GM21360 (cell line): ENCODE measurements around the gene MACROD2.
"Not testable (repeated sequence)": the region's sequence is repeated elsewhere in the genome, so short reads cannot be mapped to it uniquely, and the experiment has no call there.

Experiments
- ATAC-seq: cut with Tn5 transposase; IDR thresholded peaks from one replicate; pipeline ENCODE4 v1.9.1; 2021; ENCODE audit warnings: mild to moderate bottlenecking, moderate library complexity; ENCODE audit not compliant: unreplicated experiment

Gene MACROD2

GRCh38 chr20:16003310-16003709 lies 2008.0 kb downstream of the MACROD2 start:
- no peak for ATAC-seq

GRCh38 chr20:16004108-16004854 lies 2009.0 kb downstream of the MACROD2 start:
- no peak for ATAC-seq

- no peak for ATAC-seq
Measured at GRCh38 chr20:16005021-16005914, 2010.0 kb downstream of the MACROD2 start.

DNA sequence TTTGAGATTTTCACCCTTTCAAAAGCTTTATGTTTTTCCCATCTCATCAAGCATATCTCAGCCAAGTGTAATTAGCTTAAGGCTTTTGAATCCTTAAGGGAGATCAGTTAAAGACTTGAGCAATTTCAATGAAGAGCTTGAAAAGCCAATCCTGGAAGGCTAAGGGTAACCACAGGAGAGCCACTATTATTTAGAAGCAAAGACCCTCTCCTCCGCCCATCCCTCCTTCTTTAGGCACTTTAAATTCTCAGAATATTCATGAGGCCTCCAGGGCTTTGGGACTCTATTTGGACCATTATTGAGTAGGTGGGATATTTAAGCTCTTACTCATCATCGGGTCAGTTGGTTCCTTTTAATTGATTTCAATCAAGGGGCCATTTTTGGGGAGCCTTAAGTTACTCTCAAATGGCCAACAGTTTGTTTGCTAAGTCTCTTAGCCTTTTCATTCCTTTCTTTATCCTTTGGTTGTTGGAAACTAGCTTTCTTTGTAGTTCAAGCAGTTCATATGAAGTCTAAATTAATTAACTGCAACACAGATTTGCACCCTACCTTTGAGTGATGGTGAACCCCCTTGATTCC lies 2010.7 kb downstream of the MACROD2 start:
- no peak for ATAC-seq

GRCh38 chr20:16007164-16007563 lies 2011.8 kb downstream of the MACROD2 start:
- peak; percentile 94 for ATAC-seq

- ATAC-seq, result no peak
Measured at GRCh38 chr20:16007962-16008361, 2012.6 kb downstream of the MACROD2 start.

GRCh38 chr20:16011056-16011455 lies 2015.7 kb downstream of the MACROD2 start:
- no peak for ATAC-seq

DNA sequence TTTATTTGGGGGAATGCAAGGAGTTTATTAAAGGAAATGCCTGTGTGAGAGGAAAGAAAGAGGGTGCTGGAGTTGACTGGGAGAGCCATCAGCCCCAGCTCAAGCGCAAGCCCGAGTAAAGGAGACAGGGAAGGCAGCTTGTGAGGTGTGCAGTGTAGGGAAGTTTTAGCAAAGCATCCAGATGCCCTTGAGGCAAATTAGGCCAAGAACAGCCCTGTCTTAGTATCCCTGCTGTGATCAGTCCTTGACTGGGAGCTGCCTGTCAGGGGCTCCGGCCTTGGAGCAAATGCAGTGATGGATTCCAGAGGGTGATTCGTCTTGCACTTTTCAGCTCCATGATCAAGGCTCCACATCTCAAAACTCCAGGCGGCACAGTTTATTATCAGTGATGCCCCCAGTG lies 2016.2 kb downstream of the MACROD2 start:
- ATAC-seq, result no peak

DNA sequence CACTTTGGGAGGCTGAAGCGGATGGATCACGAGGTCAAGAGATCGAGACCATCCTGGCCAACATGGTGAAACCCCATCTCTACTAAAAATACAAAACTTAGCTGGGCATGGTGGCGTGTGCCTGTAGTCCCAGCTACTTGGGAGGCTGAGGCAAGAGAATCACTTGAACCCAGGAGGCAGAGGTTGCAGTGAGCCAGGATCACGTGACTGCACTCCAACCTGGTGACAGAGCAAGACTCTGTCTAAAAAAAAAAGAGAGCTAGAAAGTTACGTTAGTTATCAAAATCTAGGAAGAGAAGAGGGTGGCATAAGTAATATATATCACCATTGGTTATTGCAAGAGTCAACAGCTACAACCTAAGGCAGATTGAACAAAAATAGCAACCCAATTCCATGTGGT lies 2017.6 kb downstream of the MACROD2 start:
- ATAC-seq, result not testable (repeated sequence)

- ATAC-seq, result no peak
Measured at GRCh38 chr20:16013631-16014030, 2018.3 kb downstream of the MACROD2 start.

- ATAC-seq, result no peak
Measured at GRCh38 chr20:16014436-16014835, 2019.1 kb downstream of the MACROD2 start.

DNA sequence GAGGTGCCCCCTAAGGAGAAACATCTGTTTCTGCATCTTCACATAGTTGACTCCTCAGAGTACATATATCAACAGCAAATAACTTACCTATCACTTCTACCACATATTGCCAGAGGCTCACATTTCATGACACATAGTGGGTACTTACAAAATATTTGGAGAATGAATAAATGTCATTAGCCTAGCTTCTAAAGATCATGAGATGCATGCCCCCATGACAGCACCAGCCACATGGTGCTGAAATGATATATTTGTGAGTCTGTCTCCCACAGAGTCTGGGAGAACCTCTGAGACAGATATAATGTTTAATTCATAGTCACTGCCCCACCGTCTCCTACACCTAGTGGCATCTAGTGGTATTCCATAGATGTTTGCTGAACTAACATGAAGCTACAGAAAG lies 2022.3 kb downstream of the MACROD2 start:
- ATAC-seq, result no peak

GRCh38 chr20:16018881-16019280 lies 2023.6 kb downstream of the MACROD2 start:
- no peak for ATAC-seq

DNA sequence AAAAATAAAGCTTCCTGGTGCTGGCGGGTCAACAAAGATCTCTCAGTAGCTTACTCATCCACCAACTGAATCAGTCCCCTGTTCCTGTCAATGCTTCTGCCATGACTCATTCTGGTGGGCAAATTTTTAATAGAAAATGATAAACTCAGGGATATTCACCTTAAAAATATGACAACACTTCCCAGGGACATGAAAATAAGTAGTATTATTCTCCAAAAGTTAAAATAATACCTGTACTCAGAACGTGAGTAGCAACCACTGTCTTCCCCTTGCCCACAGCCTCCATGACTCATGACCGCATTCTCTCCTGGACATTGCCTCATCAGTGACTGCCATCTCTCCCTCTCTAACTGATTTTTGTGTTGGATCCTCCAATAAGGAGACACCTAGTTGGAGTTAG lies 2025.7 kb downstream of the MACROD2 start:
- ATAC-seq, result no peak

GRCh38 chr20:16025084-16025483 lies 2029.8 kb downstream of the MACROD2 start:
- no peak for ATAC-seq

- no peak for ATAC-seq
Measured at GRCh38 chr20:16027686-16028085, 2032.4 kb downstream of the MACROD2 start.

GRCh38 chr20:16028923-16029322 lies 2033.6 kb downstream of the MACROD2 start:
- ATAC-seq, result peak; percentile 54

- no peak for ATAC-seq
Measured at GRCh38 chr20:16030253-16030652, 2034.9 kb downstream of the MACROD2 start.

DNA sequence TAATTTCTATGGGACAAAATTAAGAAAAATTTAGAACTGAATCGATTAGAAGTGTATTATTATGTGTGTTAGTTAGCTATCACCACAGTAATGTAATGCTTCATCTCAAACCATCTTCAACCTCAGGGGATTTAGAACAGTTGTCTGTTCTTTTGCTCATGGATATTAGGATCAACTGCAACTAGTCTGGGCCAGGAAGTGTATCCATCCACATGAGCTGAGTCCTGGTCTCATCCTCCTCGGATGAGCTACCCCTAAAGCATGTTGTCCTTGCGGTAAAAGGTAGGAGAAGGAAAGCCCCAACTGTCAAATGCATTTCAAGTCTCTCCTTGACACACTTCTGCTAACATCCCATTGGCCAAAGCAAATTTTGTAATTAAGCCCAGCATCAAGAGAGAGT lies 2040.3 kb downstream of the MACROD2 start:
- no peak for ATAC-seq

- ATAC-seq, result no peak
Measured at GRCh38 chr20:16036331-16036730, 2041.0 kb downstream of the MACROD2 start.

- ATAC-seq, result no peak
Measured at GRCh38 chr20:16040742-16041141, 2045.4 kb downstream of the MACROD2 start.

GRCh38 chr20:16042731-16043130 lies 2047.4 kb downstream of the MACROD2 start:
- no peak for ATAC-seq
